Trophoblast cell (in vitro differentiated cells and primary cell): ENCODE data around the gene UTP18.
"Not testable (repeated sequence)": the region's sequence is repeated elsewhere in the genome, so short reads cannot be mapped to it uniquely, and the experiment has no call there.

Experiments used
- DNase-seq, 2 donors: peaks; one replicate each; pipeline ENCODE4 v3.0.0-alpha.2; 2016
- H2AFZ ChIP-seq: 2 replicates; pipeline ENCODE4 v1.6.1; 2013; ENCODE audit warnings: low read length, moderate library complexity, mild to moderate bottlenecking; ENCODE audit not compliant: insufficient read depth, poor library complexity
- H2AK5ac ChIP-seq: 2 replicates; pipeline ENCODE4 v1.6.1; 2013; ENCODE audit warnings: mild to moderate bottlenecking, low read length
- H2BK120ac ChIP-seq: 2 replicates; pipeline ENCODE4 v1.6.1; 2013; ENCODE audit warnings: low read length, mild to moderate bottlenecking, moderate library complexity; ENCODE audit not compliant: insufficient read depth, poor library complexity
- H2BK12ac ChIP-seq: 2 replicates; pipeline ENCODE4 v1.6.1; 2013; ENCODE audit warnings: mild to moderate bottlenecking, low read length, moderate library complexity
- H2BK5ac ChIP-seq: 2 replicates; pipeline ENCODE4 v1.6.1; 2013; ENCODE audit warnings: low read length, low read depth, moderate library complexity, mild to moderate bottlenecking; ENCODE audit not compliant: poor library complexity
- H3K14ac ChIP-seq: 2 replicates; pipeline ENCODE4 v1.6.1; 2013; ENCODE audit warnings: mild to moderate bottlenecking, low read length
- H3K18ac ChIP-seq: 2 replicates; pipeline ENCODE4 v1.6.1; 2013; ENCODE audit warnings: mild to moderate bottlenecking, low read length
- H3K23ac ChIP-seq: 2 replicates; pipeline ENCODE4 v1.6.1; 2013; ENCODE audit warnings: low read length
- H3K27ac ChIP-seq: 2 replicates; pipeline ENCODE4 v1.5.1; 2013; ENCODE audit warnings: low read depth, mild to moderate bottlenecking, inconsistent platforms, low read length, moderate library complexity
- H3K27me3 ChIP-seq: 2 replicates; pipeline ENCODE4 v1.6.1; 2013; ENCODE audit warnings: inconsistent platforms, mild to moderate bottlenecking, low read length, moderate library complexity; ENCODE audit not compliant: insufficient read depth
- H3K36me3 ChIP-seq, 2 experiments: 1 replicate in 1 of 2; 2 replicates in 1 of 2; pipeline ENCODE4 v1.6.1; 2013; ENCODE audit warnings: low read length in 2 of 2, mild to moderate bottlenecking in 2 of 2, moderate library complexity in 1 of 2; ENCODE audit not compliant: insufficient read depth in 2 of 2, control insufficient read depth in 1 of 2
- H3K4ac ChIP-seq: 2 replicates; pipeline ENCODE4 v1.6.1; 2013; ENCODE audit warnings: low read depth, mild to moderate bottlenecking, low read length, moderate library complexity
- H3K4me1 ChIP-seq, 2 experiments: 1 replicate in 1 of 2; 2 replicates in 1 of 2; pipeline ENCODE4 v1.6.1; 2013; ENCODE audit warnings: low read length in 2 of 2, mild to moderate bottlenecking in 2 of 2, moderate library complexity in 1 of 2; ENCODE audit not compliant: insufficient read depth in 2 of 2, control insufficient read depth in 1 of 2
- H3K4me2 ChIP-seq: 2 replicates; pipeline ENCODE4 v1.6.1; 2013; ENCODE audit warnings: inconsistent platforms, mild to moderate bottlenecking, low read length, moderate library complexity
- H3K4me3 ChIP-seq: 2 replicates; pipeline ENCODE4 v1.5.1; 2013; ENCODE audit warnings: mild to moderate bottlenecking, low read depth, low read length, inconsistent platforms
- H3K79me1 ChIP-seq: one replicate; pipeline ENCODE4 v1.6.1; 2013; ENCODE audit warnings: low read length
- H3K79me2 ChIP-seq: 2 replicates; pipeline ENCODE4 v1.6.1; 2013; ENCODE audit warnings: low read length, mild to moderate bottlenecking; ENCODE audit not compliant: control insufficient read depth, insufficient read depth, poor library complexity
- H3K9ac ChIP-seq: 2 replicates; pipeline ENCODE4 v1.6.1; 2013; ENCODE audit warnings: mild to moderate bottlenecking, low read length
- H3K9me3 ChIP-seq: 2 replicates; pipeline ENCODE4 v1.6.1; 2013; ENCODE audit warnings: low read depth, mild to moderate bottlenecking, control low read depth, inconsistent platforms, low read length; ENCODE audit not compliant: insufficient read depth
- H4K12ac ChIP-seq: 2 replicates; pipeline ENCODE4 v1.6.1; 2013; ENCODE audit warnings: low read depth, mild to moderate bottlenecking, low read length, moderate library complexity
- H4K8ac ChIP-seq: 2 replicates; pipeline ENCODE4 v1.6.1; 2013; ENCODE audit warnings: low read depth, mild to moderate bottlenecking, low read length, moderate library complexity
- H4K91ac ChIP-seq: one replicate; pipeline ENCODE4 v1.6.1; 2013; ENCODE audit warnings: low read depth, mild to moderate bottlenecking, low read length, moderate library complexity
- WGBS: extraction: QIAGEN DNeasy Blood & Tissue Kit; methylation state at CpG from one replicate; pipeline ENCODE4 v1.1.7; 2013; ENCODE audit warnings: missing lambda C conversion rate; ENCODE audit not compliant: insufficient read length, insufficient coverage; ENCODE audit errors: extremely low coverage; 5-methylcytosine and 5-hydroxymethylcytosine counted together

Gene UTP18

DNA sequence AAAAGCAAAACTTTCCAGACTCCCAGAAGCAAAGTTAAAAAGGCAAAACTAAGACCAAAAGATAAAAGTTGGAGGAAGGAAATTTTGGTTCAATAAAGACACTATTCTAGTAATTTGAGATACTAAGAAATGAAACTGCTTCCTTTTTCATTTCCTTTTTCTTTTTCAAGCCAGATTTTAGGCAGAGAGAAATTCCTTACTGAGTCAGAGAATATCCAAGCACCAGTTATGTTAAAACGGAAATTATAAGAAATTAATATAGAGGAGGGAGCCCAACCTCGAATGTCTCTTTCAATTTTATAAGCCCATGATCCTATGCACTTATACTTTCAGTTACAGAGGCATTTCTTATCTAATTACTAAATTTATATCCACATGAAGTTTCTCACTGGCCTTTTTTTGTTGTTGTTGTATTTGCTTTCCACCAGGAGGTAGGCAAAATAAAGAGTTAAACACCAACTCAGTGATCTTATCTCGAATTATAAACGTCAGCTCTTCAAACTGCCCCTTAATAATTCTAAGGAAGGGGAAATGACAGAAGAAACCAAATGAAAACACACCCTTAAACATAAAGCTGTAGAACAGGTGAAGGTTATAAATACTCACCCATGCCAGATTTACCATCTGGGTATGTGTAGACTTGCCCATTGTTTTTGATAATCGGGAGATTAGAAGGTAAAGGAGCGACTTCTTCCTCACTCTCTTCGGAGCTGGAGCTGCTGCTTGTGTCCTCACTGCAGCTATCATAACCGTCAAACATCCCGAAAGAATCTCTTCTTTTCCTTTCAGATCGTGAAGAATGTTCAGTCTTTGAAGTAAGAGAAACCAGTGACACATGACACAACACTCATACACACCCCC, 35.7 kb upstream of the UTP18 start:
- no peak overlapping the region for H3K4ac ChIP-seq
- H4K12ac ChIP-seq, result no peak overlapping the region
- H4K8ac ChIP-seq, result no peak overlapping the region
- H3K9me3 ChIP-seq, result no peaks in the 10 kb centered on the region
- DNase-seq, result no peak
- H3K18ac ChIP-seq, result no peak overlapping the region
- H2BK12ac ChIP-seq, result no peak overlapping the region
- H3K23ac ChIP-seq, result no peak overlapping the region
- H3K4me3 ChIP-seq, result no peak overlapping the region
- no CpG with 5 or more reads among the region's 10 CpGs for WGBS
- no peaks in the 10 kb centered on the region for H3K79me2 ChIP-seq
- H3K27me3 ChIP-seq, result no peaks in the 10 kb centered on the region
- no peak overlapping the region for H2BK5ac ChIP-seq
- no peak overlapping the region for H2AK5ac ChIP-seq
- H2BK120ac ChIP-seq, result no peak overlapping the region
- no peak overlapping the region for H2AFZ ChIP-seq
- H3K79me1 ChIP-seq, result no peaks in the 10 kb centered on the region
- H3K9ac ChIP-seq, result no peak overlapping the region
- H3K36me3 ChIP-seq, result peaks cover 6 to 13% of the 10 kb centered on the region in 2 experiments
- H3K14ac ChIP-seq, result no peak overlapping the region
- H3K4me2 ChIP-seq, result no peak overlapping the region
- no peak overlapping the region for H4K91ac ChIP-seq
- H3K4me1 ChIP-seq, result no peaks in the 10 kb centered on the region
- H3K27ac ChIP-seq, result no peak overlapping the region

DNA sequence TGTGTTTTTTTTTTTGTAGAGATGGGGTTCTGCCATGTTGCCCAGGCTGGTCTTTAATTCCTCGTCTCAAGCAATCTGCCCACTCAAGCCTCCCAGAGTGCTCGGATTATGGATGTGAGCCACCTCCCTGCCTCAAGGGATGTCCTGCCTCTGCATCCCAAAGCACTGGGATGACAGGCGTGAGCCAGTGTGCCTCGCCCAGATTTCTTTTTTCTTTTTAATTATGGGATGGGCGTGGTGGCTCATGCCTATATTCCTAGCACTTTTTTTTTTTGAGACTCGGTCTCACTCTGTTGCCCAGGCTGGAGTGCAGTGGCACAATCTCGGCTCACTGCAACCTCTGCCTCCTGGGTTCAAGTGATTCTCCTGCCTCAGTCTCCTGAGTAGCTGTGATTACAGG, 34.8 kb upstream of the UTP18 start:
- not testable (repeated sequence) for H3K4me2 ChIP-seq, H2BK5ac ChIP-seq, H2BK120ac ChIP-seq, H3K79me1 ChIP-seq, H3K23ac ChIP-seq, H4K91ac ChIP-seq, H4K8ac ChIP-seq, H2AK5ac ChIP-seq, H3K9me3 ChIP-seq, H3K4me1 ChIP-seq, H3K27ac ChIP-seq, H3K9ac ChIP-seq, H3K14ac ChIP-seq, H3K79me2 ChIP-seq, H3K27me3 ChIP-seq, H3K4ac ChIP-seq, H3K18ac ChIP-seq, H2BK12ac ChIP-seq, DNase-seq, H3K4me3 ChIP-seq, H4K12ac ChIP-seq, H2AFZ ChIP-seq
- no CpG with 5 or more reads among the region's 7 CpGs for WGBS
- H3K36me3 ChIP-seq, result peaks cover 5 to 13% of the 10 kb centered on the region in 2 experiments

DNA sequence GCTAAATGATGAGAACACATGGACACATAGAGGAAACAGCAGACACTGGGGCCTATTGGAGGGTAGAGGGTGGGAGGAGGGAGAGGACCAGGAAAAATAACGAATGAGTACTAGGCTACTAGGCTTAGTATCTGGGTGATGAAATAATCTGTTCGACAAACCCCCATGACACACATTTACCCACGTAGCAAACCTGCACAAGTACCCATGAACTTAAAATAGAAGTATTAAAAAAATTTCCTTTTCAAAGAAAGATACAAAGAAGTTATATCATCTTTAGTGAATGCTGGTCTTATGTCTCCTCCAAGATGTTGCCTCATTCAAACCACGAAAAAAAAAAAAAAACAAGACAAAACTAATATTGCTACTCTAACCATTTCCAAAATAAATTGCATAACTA, 32.2 kb upstream of the UTP18 start:
- H3K4me2 ChIP-seq, result no peak overlapping the region
- no peak overlapping the region for H3K14ac ChIP-seq
- no peak overlapping the region for H3K27ac ChIP-seq
- WGBS, result no CpG with 5 or more reads among the region's 4 CpGs
- no peak overlapping the region for H2AK5ac ChIP-seq
- no peak overlapping the region for H2BK12ac ChIP-seq
- peaks cover 4 to 5% of the 10 kb centered on the region in 2 experiments for H3K36me3 ChIP-seq
- no peaks in the 10 kb centered on the region for H3K4me1 ChIP-seq
- no peak overlapping the region for H2AFZ ChIP-seq
- DNase-seq, result no peak
- H2BK5ac ChIP-seq, result no peak overlapping the region
- H3K4me3 ChIP-seq, result no peak overlapping the region
- H3K9me3 ChIP-seq, result no peaks in the 10 kb centered on the region
- no peak overlapping the region for H4K12ac ChIP-seq
- H3K4ac ChIP-seq, result no peak overlapping the region
- no peak overlapping the region for H3K9ac ChIP-seq
- H4K91ac ChIP-seq, result no peak overlapping the region
- H3K18ac ChIP-seq, result no peak overlapping the region
- no peaks in the 10 kb centered on the region for H3K79me1 ChIP-seq
- H3K79me2 ChIP-seq, result no peaks in the 10 kb centered on the region
- H3K23ac ChIP-seq, result no peak overlapping the region
- no peak overlapping the region for H4K8ac ChIP-seq
- H3K27me3 ChIP-seq, result no peaks in the 10 kb centered on the region
- H2BK120ac ChIP-seq, result no peak overlapping the region

GRCh38 chr17:51229889-51230288, 30.5 kb upstream of the UTP18 start:
- Histone ChIP-seq H3K18ac (no peak overlapping the region), H4K8ac (no peak overlapping the region), H3K79me1 (no peaks in the 10 kb centered on the region), H3K4me3 (no peak overlapping the region), H3K36me3 (no peaks in the 10 kb centered on the region), H2BK5ac (no peak overlapping the region), H3K27ac (no peak overlapping the region), H2AFZ (no peak overlapping the region), H3K9me3 (no peaks in the 10 kb centered on the region), H3K9ac (no peak overlapping the region), H3K27me3 (no peaks in the 10 kb centered on the region), H3K4me2 (no peak overlapping the region), H4K91ac (no peak overlapping the region), H3K23ac (no peak overlapping the region), H3K4me1 (no peaks in the 10 kb centered on the region), H2BK120ac (no peak overlapping the region), H2AK5ac (no peak overlapping the region), H4K12ac (no peak overlapping the region), H3K79me2 (no peaks in the 10 kb centered on the region), H2BK12ac (no peak overlapping the region), H3K14ac (no peak overlapping the region), H3K4ac (no peak overlapping the region)
- WGBS, result no CpG with 5 or more reads among the region's 3 CpGs
- no peak for DNase-seq
